GM23338 (cell line): ENCODE data around the gene CPSF3. TPM values are rescaled to one million over a fixed set of nuclear protein-coding genes. Genes with fewer than 3 reads are reported as not detected.

Experiments
- ATAC-seq: fragments of 200-7000 bp; cut with Tn5 transposase; 3 replicates; pipeline ENCODE4 v1.9.1; 2020
- DNase-seq: peaks from one replicate; pipeline ENCODE4 v3.0.0-alpha.2; 2015; ENCODE audit warnings: low spot score
- H2AFZ ChIP-seq: fragments of 200-600 bp; sonication (generic); 2 replicates; pipeline ENCODE4 v1.8.0; 2016; ENCODE audit warnings: antibody characterized with exemption, mild to moderate bottlenecking, moderate library complexity
- H3F3A ChIP-seq: fragments of 200-600 bp; sonication (generic); replicated peaks from 2 replicates; pipeline ENCODE4 v1.8.0; 2017; ENCODE audit warnings: antibody characterized with exemption, mixed run types, low read depth
- H3K27ac ChIP-seq: fragments of 200-600 bp; sonication (generic); 2 replicates; pipeline ENCODE4 v1.6.1; 2016; ENCODE audit warnings: low read depth
- H3K27me3 ChIP-seq: fragments of 200-600 bp; sonication (generic); 2 replicates; pipeline ENCODE4 v1.8.0; 2016; ENCODE audit warnings: mild to moderate bottlenecking, mixed run types, moderate library complexity; ENCODE audit not compliant: insufficient read depth
- H3K36me3 ChIP-seq: fragments of 200-600 bp; sonication (generic); 2 replicates; pipeline ENCODE4 v1.8.0; 2016; ENCODE audit warnings: mild to moderate bottlenecking; ENCODE audit not compliant: insufficient read depth
- H3K4me1 ChIP-seq: fragments of 200-600 bp; sonication (generic); 2 replicates; pipeline ENCODE4 v1.8.0; 2016; ENCODE audit warnings: mild to moderate bottlenecking, moderate library complexity; ENCODE audit not compliant: insufficient read depth
- H3K4me2 ChIP-seq: fragments of 200-600 bp; sonication (generic); 2 replicates; pipeline ENCODE4 v1.7.1; 2017; ENCODE audit warnings: mixed run types
- H3K4me3 ChIP-seq: fragments of 200-600 bp; sonication (generic); 2 replicates; pipeline ENCODE4 v1.6.1; 2016; ENCODE audit warnings: mixed run types
- H3K79me2 ChIP-seq: fragments of 200-600 bp; sonication (generic); replicated peaks from 2 replicates; pipeline ENCODE4 v1.8.0; 2017; ENCODE audit warnings: mild to moderate bottlenecking; ENCODE audit not compliant: insufficient read depth
- H3K9me2 ChIP-seq: fragments of 200-600 bp; sonication (generic); 2 replicates; pipeline ENCODE4 v1.8.0; 2017; ENCODE audit not compliant: insufficient read depth
- H4K20me1 ChIP-seq: fragments of 200-600 bp; sonication (generic); replicated peaks from 2 replicates; pipeline ENCODE4 v1.8.0; 2017; ENCODE audit warnings: mild to moderate bottlenecking; ENCODE audit not compliant: insufficient read depth
- H3K27ac Mint-ChIP-seq: 2 replicates; pipeline ENCODE4 v1.8.0; 2020; ENCODE audit warnings: inconsistent platforms, mild to moderate bottlenecking, moderate library complexity, mixed read lengths
- H3K27me3 Mint-ChIP-seq: 3 replicates; pipeline ENCODE4 v1.8.0; 2022; ENCODE audit warnings: low read depth, mild to moderate bottlenecking, moderate library complexity, mixed read lengths, inconsistent platforms; ENCODE audit not compliant: insufficient read depth, poor library complexity
- H3K36me3 Mint-ChIP-seq: 3 replicates; pipeline ENCODE4 v1.8.0; 2021; ENCODE audit warnings: low read depth, mild to moderate bottlenecking, inconsistent platforms, moderate library complexity, mixed read lengths
- H3K4me1 Mint-ChIP-seq: 3 replicates; pipeline ENCODE4 v1.8.0; 2020; ENCODE audit warnings: mild to moderate bottlenecking, inconsistent platforms, mixed read lengths
- H3K4me3 Mint-ChIP-seq: 3 replicates; pipeline ENCODE4 v1.8.0; 2021; ENCODE audit warnings: moderate library complexity, mild to moderate bottlenecking, inconsistent platforms, mixed read lengths
- H3K9me3 Mint-ChIP-seq: 3 replicates; pipeline ENCODE4 v1.8.0; 2020; ENCODE audit warnings: moderate library complexity, mild to moderate bottlenecking, inconsistent platforms, mixed read lengths
- CREB1 ChIP-seq: fragments of 250-450 bp; sonication (Bioruptor Pico); IDR thresholded peaks from 2 replicates; pipeline ENCODE4 v1.5.0; 2020; ENCODE audit warnings: low read depth, mild to moderate bottlenecking, moderate library complexity
- CTCF ChIP-seq, 2 experiments: fragments of 200-600 bp in 1 of 2; sonication (generic) in 1 of 2; conservative IDR thresholded peaks; 2 replicates each; pipeline versions ENCODE4 v1.5.1 to v1.6.1; 2016 to 2017; ENCODE audit warnings: antibody characterized with exemption in 2 of 2, low read depth in 2 of 2, mild to moderate bottlenecking in 2 of 2, moderate library complexity in 1 of 2
- ETS1 ChIP-seq: IDR thresholded peaks from 2 replicates; pipeline ENCODE4 v1.6.1; 2016; ENCODE audit warnings: antibody characterized with exemption
- EZH2 ChIP-seq: fragments of 200-600 bp; sonication (generic); IDR thresholded peaks from one replicate; pipeline ENCODE4 v1.8.0; 2017; ENCODE audit warnings: antibody characterized with exemption, mild to moderate bottlenecking, low read depth; ENCODE audit not compliant: unreplicated experiment
- EZH2phosphoT487 ChIP-seq: fragments of 200-600 bp; sonication (generic); IDR thresholded peaks from one replicate; pipeline ENCODE4 v1.8.1; 2018; ENCODE audit warnings: antibody characterized with exemption; ENCODE audit not compliant: unreplicated experiment
- JUNB ChIP-seq: IDR thresholded peaks from one replicate; pipeline ENCODE4 v1.6.1; 2016; ENCODE audit warnings: antibody characterized with exemption; ENCODE audit not compliant: unreplicated experiment
- NANOG ChIP-seq: IDR thresholded peaks from 2 replicates; pipeline ENCODE4 v1.6.1; 2016; ENCODE audit warnings: antibody characterized with exemption, borderline replicate concordance
- POLR2AphosphoS5 ChIP-seq: IDR thresholded peaks from 2 replicates; pipeline ENCODE4 v1.6.1; 2016; ENCODE audit warnings: antibody characterized with exemption, low read depth
- REST ChIP-seq: IDR thresholded peaks from one replicate; pipeline ENCODE4 v1.6.1; 2018; ENCODE audit warnings: antibody characterized with exemption; ENCODE audit not compliant: unreplicated experiment
- STAT1 ChIP-seq: IDR thresholded peaks from one replicate; pipeline ENCODE4 v1.6.1; 2016; ENCODE audit warnings: antibody characterized with exemption; ENCODE audit not compliant: unreplicated experiment
- ZNF114 ChIP-seq: fragments of 250-450 bp; sonication (Bioruptor Pico); IDR thresholded peaks from 2 replicates; pipeline ENCODE4 v1.5.0; 2020; ENCODE audit warnings: mild to moderate bottlenecking, moderate library complexity
- ZNF331 ChIP-seq: fragments of 250-450 bp; sonication (Bioruptor Pico); IDR thresholded peaks from 2 replicates; pipeline ENCODE4 v1.5.0; 2020; ENCODE audit warnings: low read depth, mild to moderate bottlenecking, moderate library complexity
- ZNF462 ChIP-seq: fragments of 250-450 bp; sonication (Bioruptor Pico); IDR thresholded peaks from 2 replicates; pipeline ENCODE4 v1.5.0; 2020; ENCODE audit warnings: mild to moderate bottlenecking, moderate library complexity
- polyA plus RNA-seq: library from polyadenylated mRNA; unstranded; fragments of >200 nt; fragmentation: Nextera tagmentation; extraction: Ambion mirVana; gene quantifications from 2 replicates; pipeline ENCODE4 v1.2.1, GENCODE V29; 2016
- total RNA-seq: library from RNA; depleted of rRNA; stranded (reverse); fragments of >200 nt; shearing (Covaris generic); gene quantifications from 2 replicates; pipeline ENCODE4 v1.2.3, GENCODE V29; 2014

The CPSF3 gene
- total and polyA plus RNA-seq, 2 experiments from 2014 or later, result 77.1 to 105 TPM

- H3K4me3 ChIP-seq, result no peak overlapping the region
- no peak overlapping the region for H3K27ac Mint-ChIP-seq
- no peaks in the 10 kb centered on the region for H3K4me1 Mint-ChIP-seq
- no peaks in the 10 kb centered on the region for H3K27me3 ChIP-seq
- H3K9me2 ChIP-seq, result no peaks in the 10 kb centered on the region
- H3K4me1 ChIP-seq, result no peaks in the 10 kb centered on the region
- H3K27ac ChIP-seq, result no peak overlapping the region
- no peak for ATAC-seq
- peaks cover 11% of the 10 kb centered on the region for H3K36me3 ChIP-seq
- no peak for TF ChIP-seq CTCF (conservative IDR thresholded peaks at IDR 0.05; ENCODE audit: low read depth in 2 of 2)
- no peak for TF ChIP-seq POLR2AphosphoS5
- TF ChIP-seq EZH2, result no peak
- TF ChIP-seq REST, result no peak
- no peak for TF ChIP-seq STAT1
- no peak for TF ChIP-seq JUNB
- no peak for TF ChIP-seq EZH2phosphoT487
- no peak for TF ChIP-seq ZNF331 (CRISPR knock-in tag)
- no peak for TF ChIP-seq ETS1
- no peak for TF ChIP-seq CREB1 (CRISPR knock-in tag)
- no peak for TF ChIP-seq NANOG
- TF ChIP-seq ZNF462, result no peak
- no peak for TF ChIP-seq ZNF114
- H3K9me3 Mint-ChIP-seq, result no peaks in the 10 kb centered on the region
- H2AFZ ChIP-seq, result no peak overlapping the region
- peaks cover 25% of the 10 kb centered on the region; the same call in 2 of the 3 replicates for H3K36me3 Mint-ChIP-seq
- no peak for DNase-seq
- H3K79me2 ChIP-seq, result no peaks in the 10 kb centered on the region
- peaks cover 1% of the 10 kb centered on the region for H3K27me3 Mint-ChIP-seq
- no peaks in the 10 kb centered on the region for H3F3A ChIP-seq
- H3K4me2 ChIP-seq, result no peak overlapping the region
- peaks cover 8% of the 10 kb centered on the region; the same call in 1 of the 2 replicates for H4K20me1 ChIP-seq
- no peak overlapping the region for H3K4me3 Mint-ChIP-seq
Observed at GRCh38 chr2:9519250-9519649, 95.8 kb downstream of the CPSF3 start.
